K562 treated with DMSO at 1 percent for 24 hours (cell line): ENCODE data around the gene GPRC5B. TPM values are rescaled to one million over a fixed set of nuclear protein-coding genes. Genes with fewer than 3 reads are reported as not detected.

ENCODE experiments used
- total RNA-seq: library from RNA; unstranded; fragments of 300-600 nt; gene quantifications from 2 replicates; pipeline ENCODE4 v1.2.3, GENCODE V29; 2022; ENCODE audit warnings: low read depth; ENCODE audit not compliant: insufficient read depth

The GPRC5B gene, protein sequence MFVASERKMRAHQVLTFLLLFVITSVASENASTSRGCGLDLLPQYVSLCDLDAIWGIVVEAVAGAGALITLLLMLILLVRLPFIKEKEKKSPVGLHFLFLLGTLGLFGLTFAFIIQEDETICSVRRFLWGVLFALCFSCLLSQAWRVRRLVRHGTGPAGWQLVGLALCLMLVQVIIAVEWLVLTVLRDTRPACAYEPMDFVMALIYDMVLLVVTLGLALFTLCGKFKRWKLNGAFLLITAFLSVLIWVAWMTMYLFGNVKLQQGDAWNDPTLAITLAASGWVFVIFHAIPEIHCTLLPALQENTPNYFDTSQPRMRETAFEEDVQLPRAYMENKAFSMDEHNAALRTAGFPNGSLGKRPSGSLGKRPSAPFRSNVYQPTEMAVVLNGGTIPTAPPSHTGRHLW
- 3.0 and 5.9 TPM in 2 replicates for total RNA-seq

DNA sequence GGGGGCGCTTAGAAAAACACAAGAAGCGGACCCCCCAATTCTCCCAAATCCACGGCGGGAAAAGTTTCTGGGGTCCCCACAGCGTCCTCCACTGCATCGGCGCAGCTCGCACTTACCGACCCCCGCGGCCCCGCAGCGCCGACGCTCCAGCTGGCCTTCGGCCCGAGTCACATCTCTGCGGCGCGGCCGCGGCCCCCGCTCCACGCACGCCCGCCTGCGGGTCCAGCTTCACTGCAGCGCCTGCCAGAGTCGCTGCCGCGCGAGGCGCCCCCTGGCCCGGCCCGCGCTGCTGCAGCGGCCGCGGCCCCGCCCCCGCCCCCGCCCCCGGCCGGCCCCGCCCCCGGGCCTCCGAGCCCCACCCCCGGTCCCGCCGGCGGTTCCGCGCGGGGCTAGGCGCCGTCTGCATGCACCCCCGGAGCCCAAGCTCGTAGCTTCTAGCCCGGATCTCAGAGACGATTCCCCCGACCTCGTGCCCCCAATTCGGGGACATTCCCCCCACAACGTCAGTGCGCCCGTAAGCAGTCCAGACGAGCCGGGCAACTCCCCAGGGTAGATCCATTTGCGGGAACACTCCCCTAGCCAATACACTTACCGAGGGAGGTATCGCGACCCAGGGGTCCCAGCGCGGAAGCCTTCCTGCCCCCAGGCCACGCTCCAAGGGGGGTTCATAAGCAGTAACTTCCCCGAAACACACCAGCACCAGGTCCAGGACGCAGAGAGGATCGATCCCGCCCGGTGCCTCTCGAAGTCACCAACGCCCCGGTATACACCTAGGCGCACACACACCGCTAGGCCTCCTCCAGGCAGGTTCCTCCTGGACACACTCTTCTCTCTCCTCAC, at the start of gene GPRC5B:
TSS of gene GPRC5B (minus strand) at position 238 of the 840 bp plus-strand sequence. CDS start 12,003 bp downstream, outside the sequence.

Other genes starting within 250 kb of the GPRC5B start
- gene KNOP1, start 166.6 kb downstream of the GPRC5B start, total RNA-seq, result 13.6 and 20.0 TPM in 2 replicates
- 3.4 and 4.0 TPM in 2 replicates for gene IQCK, start 166.6 kb downstream of the GPRC5B start, total RNA-seq
- gene GPR139, start 189.0 kb upstream of the GPRC5B start, total RNA-seq, result not detected in 2 replicates